Stimulated activated naive CD8-positive, alpha-beta T cell treated with anti-CD3 and anti-CD28 coated beads, Interleukin-15, Interleukin-2, amounts not matched to agents 100 ng/mL and 50 ng/mL, for 24 hours (primary cell): ENCODE measurements around the gene OR10A4.

Experiments used
- H3K27ac Mint-ChIP-seq: one replicate; pipeline ENCODE4 v1.8.0; 2021; ENCODE audit warnings: mild to moderate bottlenecking, mixed read lengths
- H3K27me3 Mint-ChIP-seq: one replicate; pipeline ENCODE4 v1.8.0; 2021; ENCODE audit warnings: mixed read lengths
- H3K36me3 Mint-ChIP-seq: one replicate; pipeline ENCODE4 v1.8.0; 2021; ENCODE audit warnings: low read depth, mixed read lengths
- H3K4me1 Mint-ChIP-seq: one replicate; pipeline ENCODE4 v1.8.0; 2021; ENCODE audit warnings: low read depth, mixed read lengths
- H3K4me3 Mint-ChIP-seq: one replicate; pipeline ENCODE4 v1.8.0; 2021; ENCODE audit warnings: mild to moderate bottlenecking, mixed read lengths
- H3K9me3 Mint-ChIP-seq: one replicate; pipeline ENCODE4 v1.8.0; 2021; ENCODE audit warnings: mixed read lengths

OR10A4 gene

DNA sequence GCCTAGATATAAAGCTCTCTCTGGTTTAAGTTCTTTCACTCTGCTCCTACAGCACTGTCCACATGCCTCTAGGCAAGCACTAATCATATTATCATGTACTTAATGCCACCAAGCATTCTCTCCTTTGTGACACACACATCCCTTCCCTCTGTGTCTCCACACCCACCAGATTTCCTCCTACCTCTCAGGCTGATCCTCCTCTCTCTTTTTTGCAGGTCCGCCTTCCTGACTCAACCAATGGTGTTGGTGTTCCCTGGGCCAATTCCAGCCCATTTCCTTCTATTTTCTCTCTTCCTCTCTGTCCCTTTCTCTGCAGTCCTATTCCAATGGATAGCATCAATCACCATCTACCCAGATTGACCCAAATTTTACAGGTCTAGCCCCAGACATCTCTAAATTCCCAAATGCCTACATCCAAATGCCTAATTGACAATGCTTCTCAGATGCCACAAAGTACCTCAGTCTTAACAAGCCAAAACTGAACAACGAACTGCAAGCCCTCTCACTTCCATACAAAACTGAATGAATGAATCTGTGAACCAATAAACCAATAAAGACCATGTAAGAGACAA, 49.3 kb downstream of the OR10A4 start:
- Mint-ChIP-seq H3K9me3 (peaks cover 8% of the 10 kb centered on the region), H3K27ac (no peak overlapping the region), H3K4me3 (peak overlapping the region; percentile 76)

DNA sequence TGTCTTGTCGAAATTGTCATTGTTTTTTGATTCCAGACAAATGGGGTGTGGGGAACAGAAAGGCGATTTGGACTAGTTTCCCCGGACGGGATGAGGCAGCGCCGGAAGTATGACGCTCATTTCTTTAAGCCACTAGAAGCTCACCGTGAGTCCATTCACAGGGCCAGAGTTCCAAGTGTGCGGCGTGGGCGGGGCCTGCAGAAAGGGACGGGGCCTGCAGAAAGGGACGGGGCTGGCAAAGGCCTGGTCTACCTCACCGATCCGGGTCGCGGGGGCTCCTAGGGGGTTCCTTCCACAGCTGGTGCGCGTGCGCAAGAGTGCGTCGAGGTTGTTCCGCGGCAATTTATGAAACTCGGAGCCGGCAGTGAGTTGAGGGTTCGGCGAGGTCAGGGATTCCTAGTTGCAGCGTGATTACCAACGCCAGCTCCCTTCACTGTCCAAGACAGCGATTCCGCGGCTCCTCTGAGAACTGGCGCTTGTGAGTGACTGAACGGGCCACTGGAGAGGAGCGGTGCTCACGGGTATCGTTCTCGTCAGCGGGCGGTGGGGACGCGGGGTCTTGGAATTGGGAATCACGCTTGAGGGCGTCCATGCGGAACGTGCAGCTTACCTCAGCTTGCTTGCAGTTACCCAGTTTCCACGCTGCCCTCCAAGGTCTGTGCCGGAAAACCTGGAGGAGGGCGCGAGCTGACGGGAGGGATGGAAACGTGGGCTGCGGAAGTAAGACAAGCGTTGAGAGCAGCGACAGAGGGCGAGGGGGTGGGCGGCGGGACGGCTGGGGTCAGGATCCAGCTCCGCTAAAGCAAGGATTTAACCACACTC, 50.0 kb downstream of the OR10A4 start, which contains the start of gene ZNF215:
TSS of gene ZNF215 (plus strand) at position 219 of the 822 bp plus-strand sequence. CDS start 5,847 bp downstream, outside the sequence.
- H3K27me3 Mint-ChIP-seq: peaks cover 77% of the 10 kb centered on the region
- peaks cover 21% of the 10 kb centered on the region for H3K4me1 Mint-ChIP-seq

More for the DNA sequence above, 49.3 kb downstream of the OR10A4 start:
- Mint-ChIP-seq H3K27me3 (peaks cover 79% of the 10 kb centered on the region), H3K36me3 (no peaks in the 10 kb centered on the region), H3K4me1 (peaks cover 21% of the 10 kb centered on the region)

DNA sequence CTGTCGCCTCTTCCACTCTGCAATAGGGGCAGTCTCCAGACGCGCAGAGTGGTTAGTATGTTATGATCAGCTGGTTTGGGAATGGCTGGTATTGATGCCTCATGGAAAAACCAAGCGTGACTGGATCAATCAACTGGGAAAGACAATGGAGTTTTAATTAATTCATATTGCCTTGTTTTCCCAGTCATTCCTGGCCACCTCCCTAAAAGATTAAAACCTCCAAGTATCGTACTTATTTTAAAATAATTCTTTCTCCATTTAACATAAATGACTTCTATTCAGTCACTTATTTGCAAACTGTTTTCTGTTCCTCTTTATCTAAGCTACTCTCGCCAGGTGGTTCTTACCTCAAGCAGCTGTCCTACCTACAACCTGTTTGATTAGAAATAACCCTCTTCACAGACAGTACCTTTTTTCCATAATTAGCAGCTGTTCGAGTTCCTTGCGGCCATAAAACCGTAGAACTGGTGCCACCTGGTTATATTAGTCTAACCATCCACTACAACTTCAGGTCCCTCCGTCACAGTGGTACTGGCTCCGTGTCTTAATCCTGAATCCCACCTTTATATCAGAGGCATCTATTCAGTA, 50.7 kb downstream of the OR10A4 start:
- H3K27me3 Mint-ChIP-seq: peaks cover 74% of the 10 kb centered on the region
- peaks cover 8% of the 10 kb centered on the region for H3K9me3 Mint-ChIP-seq
- H3K4me3 Mint-ChIP-seq: peak overlapping the region; percentile 76
- peaks cover 21% of the 10 kb centered on the region for H3K4me1 Mint-ChIP-seq
- H3K36me3 Mint-ChIP-seq: no peaks in the 10 kb centered on the region
- H3K27ac Mint-ChIP-seq: no peak overlapping the region

More for the DNA sequence above, 50.0 kb downstream of the OR10A4 start, which contains the start of gene ZNF215:
- peak within 1 kb of the TSS; percentile 76 for H3K4me3 Mint-ChIP-seq
- H3K36me3 Mint-ChIP-seq: no peaks in the 10 kb centered on the region
- H3K9me3 Mint-ChIP-seq: peaks cover 8% of the 10 kb centered on the region
- H3K27ac Mint-ChIP-seq: no peak within 1 kb of the TSS
